OCI-LY1 (cell line): Measurements from ENCODE around the gene CDRT4.

Source experiments
- H2AFZ ChIP-seq: fragments of 200-600 bp; sonication (generic), shearing (Covaris generic); 2 replicates; pipeline ENCODE4 v1.6.0; 2014; ENCODE audit warnings: antibody characterized with exemption, mild to moderate bottlenecking, low read length
- H3F3A ChIP-seq: fragments of 200-600 bp; sonication (generic), shearing (Covaris generic); 2 replicates; pipeline ENCODE4 v1.6.0; 2014; ENCODE audit warnings: mild to moderate bottlenecking, antibody characterized with exemption, low read length, moderate library complexity; ENCODE audit not compliant: insufficient read depth
- H3K27ac ChIP-seq: fragments of 200-600 bp; sonication (generic); 2 replicates; pipeline ENCODE4 v1.5.1; 2014; ENCODE audit warnings: low read length, mixed run types, mild to moderate bottlenecking, low read depth; ENCODE audit not compliant: poor library complexity, severe bottlenecking
- H3K27me3 ChIP-seq: fragments of 200-600 bp; sonication (generic); 2 replicates; pipeline ENCODE4 v1.6.0; 2014; ENCODE audit warnings: antibody characterized with exemption, mild to moderate bottlenecking, low read length, moderate library complexity; ENCODE audit not compliant: insufficient read depth
- H3K36me3 ChIP-seq: fragments of 200-600 bp; sonication (generic); 2 replicates; pipeline ENCODE4 v1.6.1; 2014; ENCODE audit warnings: mild to moderate bottlenecking, antibody characterized with exemption, low read length, moderate library complexity, mixed read lengths; ENCODE audit not compliant: insufficient read depth
- H3K4me1 ChIP-seq: fragments of 200-600 bp; sonication (generic); 2 replicates; pipeline ENCODE4 v1.5.1; 2014; ENCODE audit warnings: mild to moderate bottlenecking, low read length, moderate library complexity; ENCODE audit not compliant: insufficient read depth, severe bottlenecking
- H3K4me2 ChIP-seq: fragments of 200-600 bp; sonication (generic), shearing (Covaris generic); 2 replicates; pipeline ENCODE4 v1.6.1; 2014; ENCODE audit warnings: low read length
- H3K4me3 ChIP-seq: fragments of 200-600 bp; sonication (generic); 2 replicates; pipeline ENCODE4 v1.5.1; 2014; ENCODE audit warnings: low read length, low read depth, mild to moderate bottlenecking, mixed read lengths; ENCODE audit not compliant: poor library complexity, severe bottlenecking
- H3K79me2 ChIP-seq: fragments of 200-600 bp; shearing (Covaris generic); 2 replicates; pipeline ENCODE4 v1.6.1; 2016; ENCODE audit warnings: mixed run types, low read length, mixed read lengths; ENCODE audit not compliant: insufficient read depth
- H3K9ac ChIP-seq: fragments of 200-600 bp; sonication (generic), shearing (Covaris generic); 2 replicates; pipeline ENCODE4 v1.6.1; 2014; ENCODE audit warnings: mild to moderate bottlenecking, low read length, mixed read lengths
- H3K9me2 ChIP-seq: fragments of 200-600 bp; sonication (generic), shearing (Covaris generic); 2 replicates; pipeline ENCODE4 v1.6.1; 2014; ENCODE audit warnings: low read depth, mild to moderate bottlenecking, low read length, mixed read lengths
- H3K9me3 ChIP-seq: fragments of 200-600 bp; shearing (Covaris generic); 2 replicates; pipeline ENCODE4 v1.6.1; 2014; ENCODE audit warnings: low read length, mixed read lengths
- H4K20me1 ChIP-seq: fragments of 200-600 bp; sonication (generic), shearing (Covaris generic); 2 replicates; pipeline ENCODE4 v1.6.0; 2016; ENCODE audit warnings: mild to moderate bottlenecking, low read length; ENCODE audit not compliant: insufficient read depth
- EZH2 ChIP-seq: fragments of 200-600 bp; sonication (generic), shearing (Covaris generic); IDR thresholded peaks from 2 replicates; pipeline ENCODE4 v1.8.0; 2017; ENCODE audit warnings: borderline replicate concordance, mixed run types, mild to moderate bottlenecking, antibody characterized with exemption, low read length, moderate library complexity, mixed read lengths
- TF ChIP-seq, protein P1 (sequence below): fragments of 200-600 bp; sonication (generic), shearing (Covaris generic); IDR thresholded peaks from 2 replicates; pipeline ENCODE4 v1.5.1; 2017; ENCODE audit warnings: mild to moderate bottlenecking, antibody characterized with exemption, low read length, moderate library complexity, mixed read lengths

CDRT4 gene

GRCh38 chr17:15492186-15492585 is 24.8 kb upstream of the CDRT4 start:
- H3K9me2 ChIP-seq, result no peaks in the 10 kb centered on the region
- no peaks in the 10 kb centered on the region for H3K9me3 ChIP-seq
- H3F3A ChIP-seq, result no peaks in the 10 kb centered on the region
- no peak overlapping the region for H3K4me2 ChIP-seq
- TF ChIP-seq, protein P1, sequence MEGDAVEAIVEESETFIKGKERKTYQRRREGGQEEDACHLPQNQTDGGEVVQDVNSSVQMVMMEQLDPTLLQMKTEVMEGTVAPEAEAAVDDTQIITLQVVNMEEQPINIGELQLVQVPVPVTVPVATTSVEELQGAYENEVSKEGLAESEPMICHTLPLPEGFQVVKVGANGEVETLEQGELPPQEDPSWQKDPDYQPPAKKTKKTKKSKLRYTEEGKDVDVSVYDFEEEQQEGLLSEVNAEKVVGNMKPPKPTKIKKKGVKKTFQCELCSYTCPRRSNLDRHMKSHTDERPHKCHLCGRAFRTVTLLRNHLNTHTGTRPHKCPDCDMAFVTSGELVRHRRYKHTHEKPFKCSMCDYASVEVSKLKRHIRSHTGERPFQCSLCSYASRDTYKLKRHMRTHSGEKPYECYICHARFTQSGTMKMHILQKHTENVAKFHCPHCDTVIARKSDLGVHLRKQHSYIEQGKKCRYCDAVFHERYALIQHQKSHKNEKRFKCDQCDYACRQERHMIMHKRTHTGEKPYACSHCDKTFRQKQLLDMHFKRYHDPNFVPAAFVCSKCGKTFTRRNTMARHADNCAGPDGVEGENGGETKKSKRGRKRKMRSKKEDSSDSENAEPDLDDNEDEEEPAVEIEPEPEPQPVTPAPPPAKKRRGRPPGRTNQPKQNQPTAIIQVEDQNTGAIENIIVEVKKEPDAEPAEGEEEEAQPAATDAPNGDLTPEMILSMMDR, result no peak
- TF ChIP-seq EZH2, result no peak
- no peaks in the 10 kb centered on the region for H3K79me2 ChIP-seq
- H2AFZ ChIP-seq, result no peak overlapping the region
- H3K27me3 ChIP-seq, result no peaks in the 10 kb centered on the region
- no peak overlapping the region for H3K4me3 ChIP-seq
- H3K36me3 ChIP-seq, result no peaks in the 10 kb centered on the region
- no peaks in the 10 kb centered on the region for H4K20me1 ChIP-seq
- no peak overlapping the region for H3K27ac ChIP-seq
- no peak overlapping the region for H3K9ac ChIP-seq
- no peaks in the 10 kb centered on the region for H3K4me1 ChIP-seq

DNA sequence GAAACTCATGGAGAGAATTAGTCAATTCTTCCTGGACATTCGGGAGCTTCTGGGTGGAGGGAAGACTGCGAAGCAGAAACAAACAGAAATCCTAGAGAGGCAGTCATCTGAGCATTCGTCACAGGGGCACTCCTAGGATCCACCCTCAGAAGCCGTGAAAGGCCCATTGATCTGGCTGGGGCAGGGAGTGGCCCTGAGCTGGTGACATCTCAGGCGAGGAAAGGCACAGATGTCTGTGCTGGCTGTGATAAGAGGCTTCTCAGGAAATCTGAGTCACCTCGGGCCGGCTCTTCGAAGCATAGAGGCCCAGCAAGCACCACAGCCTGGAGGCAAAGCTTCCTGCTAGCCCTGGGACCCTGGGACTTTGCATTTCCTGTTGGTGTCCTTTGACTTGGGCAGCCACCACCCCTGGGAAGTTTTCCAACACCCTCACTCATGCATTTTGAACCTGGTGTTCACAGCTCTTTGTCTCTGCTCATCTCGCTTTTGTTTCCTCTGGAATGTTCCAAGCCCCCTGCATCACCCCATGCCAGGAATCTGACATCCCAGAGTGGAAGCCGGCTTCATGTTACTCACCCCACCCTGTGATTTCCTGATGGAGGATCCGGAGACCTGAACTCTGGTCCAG is 23.3 kb upstream of the CDRT4 start:
- no peaks in the 10 kb centered on the region for H3K27me3 ChIP-seq
- no peak overlapping the region for H3K9ac ChIP-seq
- no peak overlapping the region for H3K4me3 ChIP-seq
- H4K20me1 ChIP-seq, result no peaks in the 10 kb centered on the region
- H3K27ac ChIP-seq, result no peak overlapping the region
- TF ChIP-seq EZH2, result no peak
- TF ChIP-seq, protein P1, result no peak
- H3K4me2 ChIP-seq, result no peak overlapping the region
- no peaks in the 10 kb centered on the region for H3F3A ChIP-seq
- no peaks in the 10 kb centered on the region for H3K36me3 ChIP-seq
- H3K9me3 ChIP-seq, result no peaks in the 10 kb centered on the region
- H3K79me2 ChIP-seq, result no peaks in the 10 kb centered on the region
- H2AFZ ChIP-seq, result no peak overlapping the region
- no peaks in the 10 kb centered on the region for H3K4me1 ChIP-seq
- no peaks in the 10 kb centered on the region for H3K9me2 ChIP-seq

DNA sequence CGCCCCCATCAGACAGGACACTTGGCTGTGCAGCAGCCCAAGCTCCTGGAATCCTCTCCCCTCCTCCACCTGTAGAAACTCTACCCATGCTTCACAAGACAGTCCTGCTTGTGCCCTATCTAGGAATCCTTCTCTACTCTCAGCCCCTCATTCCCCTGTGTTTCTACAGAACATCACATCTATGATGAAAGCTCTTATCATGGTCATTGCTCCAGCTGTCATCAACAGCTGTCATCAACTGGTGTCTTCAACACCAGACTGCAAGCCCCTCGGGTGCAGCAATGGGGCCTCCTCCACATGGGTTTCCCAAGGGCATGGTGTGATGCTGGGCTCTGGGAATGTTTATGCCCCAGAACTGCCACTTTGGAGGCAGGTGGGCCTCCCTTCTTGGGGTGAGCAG is 21.1 kb upstream of the CDRT4 start:
- TF ChIP-seq EZH2, result no peak
- TF ChIP-seq, protein P1, result no peak
- H3K9me2 ChIP-seq, result no peaks in the 10 kb centered on the region
- no peaks in the 10 kb centered on the region for H3K79me2 ChIP-seq
- H3K4me3 ChIP-seq, result no peak overlapping the region
- no peak overlapping the region for H3K27ac ChIP-seq
- no peak overlapping the region for H3K4me2 ChIP-seq
- no peaks in the 10 kb centered on the region for H3K4me1 ChIP-seq
- H4K20me1 ChIP-seq, result no peaks in the 10 kb centered on the region
- no peaks in the 10 kb centered on the region for H3K36me3 ChIP-seq
- H3K9me3 ChIP-seq, result no peaks in the 10 kb centered on the region
- H3K9ac ChIP-seq, result no peak overlapping the region
- no peaks in the 10 kb centered on the region for H3K27me3 ChIP-seq
- H3F3A ChIP-seq, result no peaks in the 10 kb centered on the region
- no peak overlapping the region for H2AFZ ChIP-seq
